Activated CD8-positive, alpha-beta T cell treated with anti-CD3 and anti-CD28 coated beads, Interleukin-2, amount 10 ng/mL, durations not matched to agents 7 days and 5 days (primary cell): ENCODE results near the gene MYLK. TPM values are rescaled to one million over a fixed set of nuclear protein-coding genes. Genes with fewer than 3 reads are reported as not detected.
A peak's percentile ranks its signal among the peaks of the same experiment; 100 is the strongest.
"Not testable (repeated sequence)": the region's sequence is repeated elsewhere in the genome, so short reads cannot be mapped to it uniquely, and the experiment has no call there.

Source experiments
- ATAC-seq: fragments of 150-1000 bp; cut with Tn5 transposase; one replicate; pipeline ENCODE4 v1.10.0; 2021; ENCODE audit warnings: moderate library complexity
- CTCF ChIA-PET: fragments of 350-600 bp; sonication (Branson Sonifier 250); formaldehyde crosslinking; loops from one replicate; lab custom pipeline; 2021; ENCODE audit warnings: antibody characterized with exemption; lab: Charles Lee
- POLR2A ChIA-PET: fragments of 350-600 bp; sonication (Branson Sonifier 250); formaldehyde crosslinking; loops from one replicate; lab custom pipeline; 2021; ENCODE audit warnings: antibody characterized with exemption; lab: Charles Lee
- DNase-seq: peaks from one replicate; pipeline ENCODE4 v3.0.0-alpha.2; 2020
- H3K27ac Mint-ChIP-seq: one replicate; pipeline ENCODE4 v1.8.0; 2021; ENCODE audit warnings: mild to moderate bottlenecking, mixed read lengths
- H3K27me3 Mint-ChIP-seq: one replicate; pipeline ENCODE4 v1.8.0; 2021; ENCODE audit warnings: low read depth, mixed read lengths
- H3K36me3 Mint-ChIP-seq: one replicate; pipeline ENCODE4 v1.8.0; 2021; ENCODE audit warnings: low read depth, mixed read lengths
- H3K4me1 Mint-ChIP-seq: one replicate; pipeline ENCODE4 v1.8.0; 2021; ENCODE audit warnings: low read depth, mixed read lengths
- H3K4me3 Mint-ChIP-seq: one replicate; pipeline ENCODE4 v1.8.0; 2021; ENCODE audit warnings: mild to moderate bottlenecking, mixed read lengths
- H3K9me3 Mint-ChIP-seq: one replicate; pipeline ENCODE4 v1.8.0; 2022; ENCODE audit warnings: mixed read lengths; ENCODE audit not compliant: insufficient read depth
- total RNA-seq, 2 experiments: library from RNA; stranded (reverse); gene quantifications; one replicate each; pipeline ENCODE4 v1.2.3, GENCODE V29; 2021

Gene MYLK
- total RNA-seq, 2 experiments from 2014 or later: not detected

DNA sequence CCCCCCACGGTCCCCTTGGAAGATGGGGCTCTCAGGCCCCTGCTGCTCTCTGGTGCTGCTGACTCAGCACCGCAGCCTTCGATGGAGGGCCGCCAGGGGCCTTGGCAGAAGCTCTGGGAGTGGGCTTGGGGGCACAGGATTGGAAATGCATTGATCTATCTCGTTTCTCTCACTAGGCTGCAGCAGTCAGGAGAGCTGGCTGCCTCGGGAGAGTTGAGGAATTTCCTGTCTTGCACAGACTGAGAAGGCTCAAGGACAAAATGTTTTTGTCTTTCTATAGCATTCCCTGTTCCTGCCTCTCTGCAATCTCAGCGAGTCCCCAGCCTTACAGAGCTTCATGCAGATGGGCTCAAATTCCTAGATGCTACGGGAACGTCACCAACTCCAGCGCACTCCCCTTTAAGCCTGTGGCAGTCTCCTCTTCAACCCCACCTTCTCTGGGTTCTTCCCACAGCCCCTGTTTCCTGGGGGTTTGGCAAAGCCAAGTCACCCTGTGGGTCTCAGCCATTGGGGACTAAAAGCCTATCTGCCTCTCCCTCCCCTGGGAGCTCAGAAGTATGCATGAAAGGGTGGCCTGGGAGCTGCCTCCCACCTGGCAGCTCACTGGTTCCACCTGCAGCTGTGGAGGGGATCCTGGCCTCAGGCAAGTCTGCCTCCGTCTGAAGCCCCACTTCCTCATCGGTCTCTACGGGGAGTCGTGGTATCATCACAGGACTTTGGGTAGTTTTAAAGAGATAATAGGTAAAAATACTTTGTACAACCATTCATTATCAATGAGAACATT lies 171.9 kb downstream of the MYLK start:
- Mint-ChIP-seq H3K27me3 (peaks cover 7% of the 10 kb centered on the region), H3K4me1 (no peaks in the 10 kb centered on the region), H3K9me3 (no peaks in the 10 kb centered on the region), H3K4me3 (no peak overlapping the region), H3K36me3 (no peaks in the 10 kb centered on the region), H3K27ac (no peak overlapping the region)
- no peak for ATAC-seq
- ChIA-PET POLR2A (no interaction called here), CTCF (no interaction called here)
- DNase-seq: no peak

DNA sequence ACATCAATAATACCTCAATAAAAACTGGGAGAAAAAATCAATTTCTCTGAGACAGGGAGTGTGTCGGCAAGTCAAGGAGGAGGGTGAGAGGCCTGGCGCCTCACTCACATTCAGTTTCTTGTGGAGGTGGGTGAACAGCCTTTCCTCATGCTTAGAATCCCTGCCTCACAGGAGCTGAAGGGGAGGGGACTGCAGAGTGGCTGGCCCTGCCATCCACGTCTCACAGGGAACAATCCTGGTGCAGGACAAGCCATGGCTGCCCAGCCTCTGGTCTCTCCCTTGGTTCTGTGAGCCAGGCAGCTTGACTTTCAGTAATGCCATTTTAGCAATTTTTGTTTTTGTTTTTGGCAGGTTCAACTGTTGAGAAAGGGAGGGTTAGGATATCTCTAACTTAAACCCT lies 172.8 kb downstream of the MYLK start:
- Mint-ChIP-seq H3K4me1 (no peaks in the 10 kb centered on the region), H3K9me3 (no peaks in the 10 kb centered on the region), H3K27me3 (peaks cover 6% of the 10 kb centered on the region), H3K4me3 (no peak overlapping the region), H3K27ac (no peak overlapping the region), H3K36me3 (no peaks in the 10 kb centered on the region)
- ChIA-PET CTCF (interaction anchor here (1.5 kb wide), 1 partner anchor 12 kb away, joined by 4 read pairs; no protein-coding TSS in a partner anchor), POLR2A (no interaction called here)
- no peak for DNase-seq
- no peak for ATAC-seq

- Mint-ChIP-seq H3K4me3 (no peak overlapping the region), H3K9me3 (no peaks in the 10 kb centered on the region), H3K4me1 (no peaks in the 10 kb centered on the region), H3K27me3 (peaks cover 4% of the 10 kb centered on the region), H3K36me3 (no peaks in the 10 kb centered on the region), H3K27ac (no peak overlapping the region)
- ChIA-PET POLR2A (no interaction called here), CTCF (no interaction called here)
- ATAC-seq (no peak), DNase-seq (no peak)
Measured at GRCh38 chr3:123708531-123708930, 175.6 kb downstream of the MYLK start.

- ChIA-PET POLR2A (interaction anchor here (1.2 kb wide), 1 partner anchor 9 kb away, joined by 4 read pairs; no protein-coding TSS in a partner anchor), CTCF (interaction anchor here (1.1 kb wide), 1 partner anchor 16 kb away, joined by 3 read pairs; no protein-coding TSS in a partner anchor)
- H3K36me3 Mint-ChIP-seq, H3K27ac Mint-ChIP-seq, ATAC-seq, H3K4me1 Mint-ChIP-seq, H3K27me3 Mint-ChIP-seq, H3K9me3 Mint-ChIP-seq, H3K4me3 Mint-ChIP-seq, DNase-seq: not testable (repeated sequence)
Measured at GRCh38 chr3:123707641-123708040, 176.5 kb downstream of the MYLK start.

DNA sequence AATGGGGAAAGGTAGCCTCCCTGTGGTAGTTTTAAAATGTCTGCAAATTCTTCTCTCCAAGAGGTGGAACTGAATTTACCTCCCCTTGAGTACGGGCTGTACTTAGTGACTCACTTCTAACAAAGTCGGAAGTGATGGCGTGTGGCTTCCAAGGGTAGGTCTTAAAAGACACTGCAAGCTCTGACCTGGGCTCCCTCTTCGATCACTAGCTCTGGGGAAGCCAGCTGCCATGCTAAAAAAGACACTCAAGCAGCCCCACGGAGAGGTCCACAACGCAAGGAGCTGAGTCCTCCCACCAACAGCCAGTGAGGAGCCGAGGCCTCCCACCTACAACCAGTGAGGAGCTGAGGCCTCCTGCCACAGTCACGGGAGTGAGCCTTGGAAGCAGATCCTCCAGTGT lies 177.3 kb downstream of the MYLK start:
- ChIA-PET CTCF (interaction anchor here (1.1 to 1.8 kb wide), 2 partner anchors 17 to 65 kb away, joined by 3 to 4 read pairs; no protein-coding TSS in a partner anchor), POLR2A (interaction anchor here (1.2 kb wide), 1 partner anchor 10 kb away, joined by 4 read pairs; no protein-coding TSS in a partner anchor)
- no peaks in the 10 kb centered on the region for H3K4me1 Mint-ChIP-seq
- DNase-seq (no peak), ATAC-seq (no peak)
- H3K27me3 Mint-ChIP-seq: peaks cover 4% of the 10 kb centered on the region
- H3K36me3 Mint-ChIP-seq: no peaks in the 10 kb centered on the region
- no peak overlapping the region for H3K27ac Mint-ChIP-seq
- no peak overlapping the region for H3K4me3 Mint-ChIP-seq
- H3K9me3 Mint-ChIP-seq: no peaks in the 10 kb centered on the region

DNA sequence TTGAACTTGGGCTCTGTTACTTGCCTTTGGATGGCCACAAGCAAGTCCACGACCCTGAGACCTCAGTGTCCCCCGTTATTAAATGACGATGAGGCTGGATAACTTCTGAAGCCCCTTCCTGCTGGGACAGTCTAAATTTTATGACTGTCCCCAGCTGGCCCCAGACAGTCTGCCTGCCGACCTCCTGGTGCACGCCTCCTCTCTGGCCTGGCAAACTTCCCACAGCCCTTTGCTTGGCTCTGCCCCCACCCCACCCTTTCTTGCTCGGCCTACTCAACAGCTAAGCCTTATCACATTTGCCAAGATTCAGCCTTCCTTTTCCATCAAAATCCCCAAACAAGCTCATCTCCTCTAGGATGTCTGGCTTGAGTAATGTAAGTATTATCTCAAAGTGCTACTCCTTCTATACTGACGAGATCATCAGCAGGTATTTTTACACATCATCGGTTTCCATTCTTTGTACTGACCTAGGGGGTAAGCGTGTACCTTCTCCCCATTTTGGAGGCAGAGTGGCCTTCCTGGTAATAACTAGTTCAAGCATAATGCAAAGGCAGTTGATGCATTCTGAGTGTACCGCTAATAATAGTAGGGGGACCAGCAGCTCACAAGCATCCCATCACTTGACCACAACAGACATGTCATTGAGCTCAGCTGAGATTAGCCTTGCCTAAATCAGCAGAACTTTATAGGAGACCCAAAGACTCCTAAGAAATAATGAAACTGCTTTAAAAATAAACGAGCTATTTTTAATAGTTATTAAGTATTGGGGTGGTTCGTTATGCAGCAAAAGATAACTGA lies 178.4 kb downstream of the MYLK start:
- no peak overlapping the region for H3K4me3 Mint-ChIP-seq
- DNase-seq: no peak
- H3K27ac Mint-ChIP-seq: no peak overlapping the region
- ChIA-PET POLR2A (interaction anchor here (0.6 kb wide), 1 partner anchor 857 kb away, joined by 3 read pairs; no protein-coding TSS in a partner anchor), CTCF (interaction anchor here (1.8 kb wide), 1 partner anchor 64 kb away, joined by 4 read pairs; no protein-coding TSS in a partner anchor)
- ATAC-seq: no peak
- no peaks in the 10 kb centered on the region for H3K9me3 Mint-ChIP-seq
- no peaks in the 10 kb centered on the region for H3K4me1 Mint-ChIP-seq
- H3K36me3 Mint-ChIP-seq: no peaks in the 10 kb centered on the region
- H3K27me3 Mint-ChIP-seq: peaks cover 4% of the 10 kb centered on the region

GRCh38 chr3:123703663-123704062 lies 180.5 kb downstream of the MYLK start:
- POLR2A ChIA-PET, H3K36me3 Mint-ChIP-seq, H3K4me3 Mint-ChIP-seq, DNase-seq, H3K9me3 Mint-ChIP-seq, H3K4me1 Mint-ChIP-seq, CTCF ChIA-PET, ATAC-seq, H3K27ac Mint-ChIP-seq, H3K27me3 Mint-ChIP-seq: not testable (repeated sequence)

- ChIA-PET CTCF (interaction anchor here (1.2 to 1.9 kb wide), 3 partner anchors 47 to 60 kb away, joined by 4 to 7 read pairs (median 5); no protein-coding TSS in a partner anchor), POLR2A (no interaction called here)
- Mint-ChIP-seq H3K9me3 (no peaks in the 10 kb centered on the region), H3K27ac (no peak overlapping the region), H3K4me3 (no peak overlapping the region), H3K27me3 (no peaks in the 10 kb centered on the region), H3K4me1 (no peaks in the 10 kb centered on the region), H3K36me3 (no peaks in the 10 kb centered on the region)
- ATAC-seq (no peak), DNase-seq (no peak)
Measured at GRCh38 chr3:123702720-123703119, 181.4 kb downstream of the MYLK start.

DNA sequence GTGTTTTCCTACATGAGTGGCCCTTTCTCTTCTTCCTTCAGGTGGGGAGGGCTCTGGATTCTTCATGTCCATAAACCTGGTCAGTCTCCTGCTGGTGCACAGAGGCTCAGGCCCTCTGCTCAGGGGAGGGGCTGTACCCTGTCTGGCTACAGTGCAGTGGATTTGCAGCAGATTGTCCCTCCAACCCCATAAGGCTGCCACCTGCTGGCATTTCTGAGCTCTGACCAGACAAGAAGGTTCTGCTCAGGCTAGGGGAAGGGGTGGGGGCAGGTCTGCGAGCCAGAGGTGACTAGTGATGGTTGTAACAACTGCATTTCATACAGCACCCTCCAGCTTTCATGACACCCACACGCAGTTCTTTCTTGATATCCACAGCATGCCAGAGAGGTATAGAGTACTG lies 182.1 kb downstream of the MYLK start:
- H3K4me1 Mint-ChIP-seq, POLR2A ChIA-PET, H3K36me3 Mint-ChIP-seq, H3K27ac Mint-ChIP-seq, H3K4me3 Mint-ChIP-seq, ATAC-seq, H3K9me3 Mint-ChIP-seq, H3K27me3 Mint-ChIP-seq: not testable (repeated sequence)
- DNase-seq: peak; percentile 27
- CTCF ChIA-PET: interaction anchor here (1.2 to 1.9 kb wide), 3 partner anchors 47 to 60 kb away, joined by 4 to 7 read pairs (median 5); no protein-coding TSS in a partner anchor

- Mint-ChIP-seq H3K4me3 (no peak overlapping the region), H3K36me3 (no peaks in the 10 kb centered on the region), H3K9me3 (no peaks in the 10 kb centered on the region), H3K4me1 (no peaks in the 10 kb centered on the region), H3K27me3 (no peaks in the 10 kb centered on the region), H3K27ac (no peak overlapping the region)
- ChIA-PET CTCF (interaction anchor here (1.2 to 1.9 kb wide), 3 partner anchors 46 to 59 kb away, joined by 4 to 7 read pairs (median 5); no protein-coding TSS in a partner anchor), POLR2A (no interaction called here)
- no peak for DNase-seq
- ATAC-seq: no peak
Measured at GRCh38 chr3:123700791-123701722, 183.1 kb downstream of the MYLK start.

DNA sequence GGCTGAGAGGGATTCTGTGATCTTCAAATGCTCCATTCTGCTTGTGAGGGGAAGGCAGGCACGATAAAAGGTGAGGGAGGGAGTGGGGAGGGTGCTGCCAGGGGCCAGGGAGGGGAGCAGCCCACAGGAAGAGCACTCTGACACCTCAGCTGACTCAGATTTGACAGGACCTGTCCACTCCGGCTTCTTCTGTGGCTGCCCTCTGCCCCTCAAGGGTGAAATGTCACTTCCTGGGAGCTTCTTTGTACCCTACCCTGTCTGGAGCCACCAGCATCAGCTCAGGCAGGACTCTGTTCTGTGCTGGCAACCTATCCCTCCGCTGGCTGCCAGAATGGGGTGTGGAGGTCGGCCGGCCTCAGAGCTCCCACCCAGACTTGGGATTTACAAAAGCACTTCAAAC lies 185.3 kb downstream of the MYLK start:
- H3K4me1 Mint-ChIP-seq: no peaks in the 10 kb centered on the region
- no peak overlapping the region for H3K4me3 Mint-ChIP-seq
- no peak overlapping the region for H3K27ac Mint-ChIP-seq
- DNase-seq: no peak
- ChIA-PET POLR2A (no interaction called here), CTCF (interaction anchor here (1.4 kb wide), 2 partner anchors 47 to 57 kb away, joined by 3 to 4 read pairs; no protein-coding TSS in a partner anchor)
- no peaks in the 10 kb centered on the region for H3K36me3 Mint-ChIP-seq
- no peaks in the 10 kb centered on the region for H3K9me3 Mint-ChIP-seq
- ATAC-seq: no peak
- H3K27me3 Mint-ChIP-seq: no peaks in the 10 kb centered on the region
